Trophoblast cell (in vitro differentiated cells and primary cell): ENCODE results near the gene EVC.

Source experiments
- DNase-seq, 2 donors: peaks; one replicate each; pipeline ENCODE4 v3.0.0-alpha.2; 2016
- H2AFZ ChIP-seq: 2 replicates; pipeline ENCODE4 v1.6.1; 2013; ENCODE audit warnings: low read length, moderate library complexity, mild to moderate bottlenecking; ENCODE audit not compliant: insufficient read depth, poor library complexity
- H2AK5ac ChIP-seq: 2 replicates; pipeline ENCODE4 v1.6.1; 2013; ENCODE audit warnings: mild to moderate bottlenecking, low read length
- H2BK120ac ChIP-seq: 2 replicates; pipeline ENCODE4 v1.6.1; 2013; ENCODE audit warnings: low read length, mild to moderate bottlenecking, moderate library complexity; ENCODE audit not compliant: insufficient read depth, poor library complexity
- H2BK12ac ChIP-seq: 2 replicates; pipeline ENCODE4 v1.6.1; 2013; ENCODE audit warnings: mild to moderate bottlenecking, low read length, moderate library complexity
- H2BK5ac ChIP-seq: 2 replicates; pipeline ENCODE4 v1.6.1; 2013; ENCODE audit warnings: low read length, low read depth, moderate library complexity, mild to moderate bottlenecking; ENCODE audit not compliant: poor library complexity
- H3K14ac ChIP-seq: 2 replicates; pipeline ENCODE4 v1.6.1; 2013; ENCODE audit warnings: mild to moderate bottlenecking, low read length
- H3K18ac ChIP-seq: 2 replicates; pipeline ENCODE4 v1.6.1; 2013; ENCODE audit warnings: mild to moderate bottlenecking, low read length
- H3K23ac ChIP-seq: 2 replicates; pipeline ENCODE4 v1.6.1; 2013; ENCODE audit warnings: low read length
- H3K27ac ChIP-seq: 2 replicates; pipeline ENCODE4 v1.5.1; 2013; ENCODE audit warnings: low read depth, mild to moderate bottlenecking, inconsistent platforms, low read length, moderate library complexity
- H3K27me3 ChIP-seq: 2 replicates; pipeline ENCODE4 v1.6.1; 2013; ENCODE audit warnings: inconsistent platforms, mild to moderate bottlenecking, low read length, moderate library complexity; ENCODE audit not compliant: insufficient read depth
- H3K36me3 ChIP-seq, 2 experiments: 1 replicate in 1 of 2; 2 replicates in 1 of 2; pipeline ENCODE4 v1.6.1; 2013; ENCODE audit warnings: low read length in 2 of 2, mild to moderate bottlenecking in 2 of 2, moderate library complexity in 1 of 2; ENCODE audit not compliant: insufficient read depth in 2 of 2, control insufficient read depth in 1 of 2
- H3K4ac ChIP-seq: 2 replicates; pipeline ENCODE4 v1.6.1; 2013; ENCODE audit warnings: low read depth, mild to moderate bottlenecking, low read length, moderate library complexity
- H3K4me1 ChIP-seq, 2 experiments: 1 replicate in 1 of 2; 2 replicates in 1 of 2; pipeline ENCODE4 v1.6.1; 2013; ENCODE audit warnings: low read length in 2 of 2, mild to moderate bottlenecking in 2 of 2, moderate library complexity in 1 of 2; ENCODE audit not compliant: insufficient read depth in 2 of 2, control insufficient read depth in 1 of 2
- H3K4me2 ChIP-seq: 2 replicates; pipeline ENCODE4 v1.6.1; 2013; ENCODE audit warnings: inconsistent platforms, mild to moderate bottlenecking, low read length, moderate library complexity
- H3K4me3 ChIP-seq: 2 replicates; pipeline ENCODE4 v1.5.1; 2013; ENCODE audit warnings: mild to moderate bottlenecking, low read depth, low read length, inconsistent platforms
- H3K79me1 ChIP-seq: one replicate; pipeline ENCODE4 v1.6.1; 2013; ENCODE audit warnings: low read length
- H3K79me2 ChIP-seq: 2 replicates; pipeline ENCODE4 v1.6.1; 2013; ENCODE audit warnings: low read length, mild to moderate bottlenecking; ENCODE audit not compliant: control insufficient read depth, insufficient read depth, poor library complexity
- H3K9ac ChIP-seq: 2 replicates; pipeline ENCODE4 v1.6.1; 2013; ENCODE audit warnings: mild to moderate bottlenecking, low read length
- H3K9me3 ChIP-seq: 2 replicates; pipeline ENCODE4 v1.6.1; 2013; ENCODE audit warnings: low read depth, mild to moderate bottlenecking, control low read depth, inconsistent platforms, low read length; ENCODE audit not compliant: insufficient read depth
- H4K12ac ChIP-seq: 2 replicates; pipeline ENCODE4 v1.6.1; 2013; ENCODE audit warnings: low read depth, mild to moderate bottlenecking, low read length, moderate library complexity
- H4K8ac ChIP-seq: 2 replicates; pipeline ENCODE4 v1.6.1; 2013; ENCODE audit warnings: low read depth, mild to moderate bottlenecking, low read length, moderate library complexity
- H4K91ac ChIP-seq: one replicate; pipeline ENCODE4 v1.6.1; 2013; ENCODE audit warnings: low read depth, mild to moderate bottlenecking, low read length, moderate library complexity
- WGBS: extraction: QIAGEN DNeasy Blood & Tissue Kit; methylation state at CpG from one replicate; pipeline ENCODE4 v1.1.7; 2013; ENCODE audit warnings: missing lambda C conversion rate; ENCODE audit not compliant: insufficient read length, insufficient coverage; ENCODE audit errors: extremely low coverage; 5-methylcytosine and 5-hydroxymethylcytosine counted together

The EVC gene

DNA sequence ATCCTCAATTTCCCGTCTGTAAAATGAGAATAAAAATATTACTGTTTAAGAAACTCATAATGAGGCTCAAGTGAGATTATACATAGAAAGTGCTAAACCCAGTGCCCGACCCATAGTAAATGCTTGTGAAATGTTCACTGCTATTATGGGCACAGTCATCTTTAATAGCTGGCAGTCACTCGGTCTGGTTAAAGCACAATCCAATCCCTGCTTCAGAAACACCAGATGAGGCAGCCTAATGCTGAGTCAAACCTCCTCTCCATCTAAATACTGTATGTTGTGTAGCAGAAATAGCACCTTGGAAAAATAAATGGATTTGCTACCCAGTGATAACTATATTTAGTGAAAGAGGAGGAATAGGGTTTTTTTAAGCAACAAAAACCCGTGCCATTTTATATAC, 17.1 kb upstream of the EVC start:
- no peak overlapping the region for H2AK5ac ChIP-seq
- H3K9me3 ChIP-seq, result no peaks in the 10 kb centered on the region
- no peak overlapping the region for H3K18ac ChIP-seq
- H3K27ac ChIP-seq, result no peak overlapping the region
- H2AFZ ChIP-seq, result no peak overlapping the region
- H2BK120ac ChIP-seq, result no peak overlapping the region
- H3K4ac ChIP-seq, result no peak overlapping the region
- H3K36me3 ChIP-seq, result peaks cover 21 to 44% of the 10 kb centered on the region in 2 experiments
- H3K23ac ChIP-seq, result no peak overlapping the region
- H3K14ac ChIP-seq, result no peak overlapping the region
- no peak overlapping the region for H3K4me3 ChIP-seq
- no peaks in the 10 kb centered on the region for H3K27me3 ChIP-seq
- no peak overlapping the region for H2BK12ac ChIP-seq
- no peak overlapping the region for H4K12ac ChIP-seq
- no peak overlapping the region for H3K9ac ChIP-seq
- H4K8ac ChIP-seq, result no peak overlapping the region
- H4K91ac ChIP-seq, result no peak overlapping the region
- WGBS, result no CpG with 5 or more reads among the region's 4 CpGs
- H3K79me1 ChIP-seq, result no peaks in the 10 kb centered on the region
- no peak overlapping the region for H2BK5ac ChIP-seq
- no peak overlapping the region for H3K4me2 ChIP-seq
- no peaks in the 10 kb centered on the region for H3K4me1 ChIP-seq
- no peak for DNase-seq
- H3K79me2 ChIP-seq, result no peaks in the 10 kb centered on the region

DNA sequence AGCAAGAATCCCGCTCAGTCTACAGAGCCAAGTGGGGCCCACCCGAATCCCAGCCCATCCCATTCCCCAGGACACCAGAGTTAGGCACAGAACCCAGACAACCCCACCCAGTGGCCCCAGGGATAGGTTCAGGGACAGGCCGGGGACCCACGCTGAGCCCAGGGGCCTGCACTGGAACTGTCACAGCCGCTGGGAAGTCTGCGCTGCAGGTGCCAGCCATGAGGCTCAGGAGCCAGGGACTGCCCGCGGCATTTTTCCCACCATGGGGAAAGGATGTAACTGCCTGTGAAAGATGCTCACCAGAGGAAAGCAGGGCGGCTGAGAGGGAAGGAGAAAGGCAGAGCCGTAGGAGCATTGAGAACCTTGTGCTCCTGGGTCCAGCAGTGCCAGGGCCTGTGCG, 14.7 kb upstream of the EVC start:
- no CpG with 5 or more reads among the region's 11 CpGs for WGBS
- no peak overlapping the region for H2BK120ac ChIP-seq
- no peak overlapping the region for H2AK5ac ChIP-seq
- H3K4me1 ChIP-seq, result peaks cover 0 to 2% of the 10 kb centered on the region in 2 experiments
- no peak overlapping the region for H4K91ac ChIP-seq
- H3K27me3 ChIP-seq, result no peaks in the 10 kb centered on the region
- H3K4me2 ChIP-seq, result no peak overlapping the region
- H2BK5ac ChIP-seq, result no peak overlapping the region
- no peak overlapping the region for H4K12ac ChIP-seq
- H3K18ac ChIP-seq, result no peak overlapping the region
- no peak overlapping the region for H3K14ac ChIP-seq
- no peak overlapping the region for H3K23ac ChIP-seq
- no peaks in the 10 kb centered on the region for H3K9me3 ChIP-seq
- no peak overlapping the region for H3K9ac ChIP-seq
- H3K4ac ChIP-seq, result no peak overlapping the region
- H4K8ac ChIP-seq, result no peak overlapping the region
- no peak overlapping the region for H3K27ac ChIP-seq
- no peak for DNase-seq
- H3K79me2 ChIP-seq, result no peaks in the 10 kb centered on the region
- peaks cover 17 to 38% of the 10 kb centered on the region in 2 experiments for H3K36me3 ChIP-seq
- H3K79me1 ChIP-seq, result no peaks in the 10 kb centered on the region
- no peak overlapping the region for H3K4me3 ChIP-seq
- no peak overlapping the region for H2AFZ ChIP-seq
- H2BK12ac ChIP-seq, result no peak overlapping the region

DNA sequence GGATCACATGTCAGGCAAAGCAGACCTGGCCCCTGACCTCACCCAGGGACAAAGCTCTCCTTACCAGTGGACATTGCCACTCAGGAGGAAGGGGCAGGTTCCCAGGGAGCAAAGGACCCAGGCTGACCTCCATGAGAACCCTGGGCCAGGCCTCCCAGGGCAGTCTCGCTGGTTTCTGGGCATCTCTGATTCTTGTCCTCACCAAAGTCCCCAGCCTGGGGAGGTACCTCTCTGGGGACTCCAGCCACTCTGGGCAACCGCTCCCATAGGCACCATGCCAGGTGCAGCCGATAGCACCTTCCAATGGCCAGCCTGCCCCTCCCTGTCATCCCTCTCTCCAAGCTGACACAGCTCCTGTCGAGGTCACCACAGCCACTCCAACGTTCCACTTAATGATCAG, 10.5 kb upstream of the EVC start:
- no CpG with 5 or more reads among the region's 5 CpGs for WGBS

DNA sequence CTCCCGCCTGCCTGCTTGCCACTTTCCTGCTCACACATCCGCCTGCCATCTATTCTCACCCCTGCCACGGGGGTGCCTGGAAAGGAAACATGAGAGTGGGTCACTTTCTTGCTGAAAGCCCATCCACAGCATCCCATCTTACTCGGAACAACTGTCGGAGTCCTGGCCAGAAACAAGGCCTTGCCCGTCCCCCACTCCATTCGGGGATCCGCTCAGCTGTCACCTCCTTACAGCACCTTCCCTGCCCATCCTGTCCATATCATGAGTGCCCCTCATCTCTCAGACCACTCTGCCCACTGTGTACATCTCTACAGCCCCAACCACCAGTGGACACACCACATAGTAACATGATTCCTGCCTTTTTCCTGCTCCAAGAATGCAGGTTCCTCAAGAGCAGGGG, 9.0 kb upstream of the EVC start:
- peaks cover 0 to 2% of the 10 kb centered on the region in 2 experiments for H3K4me1 ChIP-seq
- H3K14ac ChIP-seq, result no peak overlapping the region
- H4K12ac ChIP-seq, result no peak overlapping the region
- H3K27me3 ChIP-seq, result no peaks in the 10 kb centered on the region
- H3K18ac ChIP-seq, result no peak overlapping the region
- H3K27ac ChIP-seq, result no peak overlapping the region
- DNase-seq, result no peak
- no peak overlapping the region for H3K4me3 ChIP-seq
- no peak overlapping the region for H4K91ac ChIP-seq
- no peak overlapping the region for H3K9ac ChIP-seq
- H2AK5ac ChIP-seq, result no peak overlapping the region
- H3K9me3 ChIP-seq, result peaks cover 10% of the 10 kb centered on the region
- H3K79me2 ChIP-seq, result no peaks in the 10 kb centered on the region
- no peak overlapping the region for H2AFZ ChIP-seq
- WGBS, result no CpG with 5 or more reads among the region's 8 CpGs
- no peak overlapping the region for H2BK5ac ChIP-seq
- H3K4ac ChIP-seq, result no peak overlapping the region
- H2BK12ac ChIP-seq, result no peak overlapping the region
- H3K4me2 ChIP-seq, result no peak overlapping the region
- H3K79me1 ChIP-seq, result no peaks in the 10 kb centered on the region
- peaks cover 5 to 15% of the 10 kb centered on the region in 2 experiments for H3K36me3 ChIP-seq
- H3K23ac ChIP-seq, result no peak overlapping the region
- H2BK120ac ChIP-seq, result no peak overlapping the region
- H4K8ac ChIP-seq, result no peak overlapping the region

More for the DNA sequence above, 10.5 kb upstream of the EVC start:
- Histone ChIP-seq H3K9me3 (peaks cover 3% of the 10 kb centered on the region), H3K36me3 (peaks cover 11 to 26% of the 10 kb centered on the region in 2 experiments), H3K4me2 (no peak overlapping the region), H4K91ac (no peak overlapping the region), H2BK12ac (no peak overlapping the region), H4K12ac (no peak overlapping the region), H2BK120ac (no peak overlapping the region), H3K4me1 (peaks cover 0 to 2% of the 10 kb centered on the region in 2 experiments), H2AFZ (no peak overlapping the region), H3K9ac (no peak overlapping the region), H3K27ac (no peak overlapping the region), H4K8ac (no peak overlapping the region), H3K27me3 (no peaks in the 10 kb centered on the region), H3K79me1 (no peaks in the 10 kb centered on the region), H2BK5ac (no peak overlapping the region), H3K4ac (no peak overlapping the region), H3K79me2 (no peaks in the 10 kb centered on the region), H2AK5ac (no peak overlapping the region), H3K23ac (no peak overlapping the region), H3K18ac (no peak overlapping the region), H3K14ac (no peak overlapping the region), H3K4me3 (no peak overlapping the region)
- no peak for DNase-seq
